K562 (cell line): ENCODE results near the gene CBLL1. TPM values are rescaled to one million over a fixed set of nuclear protein-coding genes. Genes with fewer than 3 reads are reported as not detected.

Experiments
- ATAC-seq: fragments of 200-7000 bp; cut with Tn5 transposase; 3 replicates; pipeline ENCODE4 v1.9.1; 2020; ENCODE audit warnings: moderate library complexity
- BruUV-seq: library from RNA; stranded (reverse); fragments of 400-500 nt; replicated peaks from 2 replicates; lab custom pipeline; 2021; lab: Mats Ljungman, UMichigan
- CTCF ChIA-PET: fragments of 300-600 bp; formaldehyde crosslinking; extraction: SDS; loops from one replicate; lab custom pipeline; 2021; ENCODE audit warnings: low intra/inter-chr PET ratio; lab: Yijun Ruan, JAX
- POLR2A ChIA-PET: fragments of 300-600, 350-650 bp; sonication (Branson Sonifier 250); formaldehyde crosslinking; extraction: SDS; loops from one replicate; lab custom pipeline; 2021; ENCODE audit warnings: antibody characterized with exemption, inconsistent platforms; lab: Yijun Ruan, JAX
- DNase-seq, 4 experiments: peaks; one replicate each; pipeline versions ENCODE4 v3.0.0 to v3.0.0-alpha.2; 2011 to 2018; ENCODE audit warnings: low spot score in 3 of 4, mixed read lengths in 3 of 4; ENCODE audit errors: extremely low read depth in 1 of 4
- FAIRE-seq: peaks from 2 replicates; lab custom pipeline; 2011; peaks lifted over from hg19 to GRCh38; lab: Jason Lieb, UNC
- H2AFZ ChIP-seq: 2 replicates; pipeline ENCODE4 v1.6.0; 2011; ENCODE audit warnings: low read depth, low read length, control low read depth, inconsistent platforms
- H3K27ac ChIP-seq: fragments of 200-600 bp; 3 replicates; pipeline ENCODE4 v1.8.0; 2011; ENCODE audit warnings: low read depth, mild to moderate bottlenecking, control low read depth, inconsistent platforms, low read length, moderate library complexity, mixed read lengths; ENCODE audit errors: extremely low read depth
- H3K27me3 ChIP-seq, 2 experiments: fragments of 300-600 bp in 1 of 2; 2 replicates in 1 of 2; 3 replicates in 1 of 2; pipeline versions ENCODE4 v1.6.0 to v1.8.0; 2011; ENCODE audit warnings: inconsistent platforms in 2 of 2, low read length in 2 of 2, mild to moderate bottlenecking in 1 of 2, mixed read lengths in 1 of 2, moderate library complexity in 1 of 2; ENCODE audit not compliant: control insufficient read depth in 2 of 2, insufficient read depth in 2 of 2
- H3K36me3 ChIP-seq: fragments of 300-600 bp; 3 replicates; pipeline ENCODE4 v1.8.0; 2011; ENCODE audit warnings: mild to moderate bottlenecking, low read length, inconsistent platforms; ENCODE audit not compliant: control insufficient read depth, insufficient read depth
- H3K4me1 ChIP-seq, 2 experiments: fragments of 200-600 bp in 1 of 2; replicated peaks in 1 of 2; 2 replicates in 1 of 2; 3 replicates in 1 of 2; pipeline versions ENCODE4 v1.5.1 to v1.8.0; 2011; ENCODE audit warnings: inconsistent platforms in 2 of 2, low read length in 2 of 2, mild to moderate bottlenecking in 1 of 2, mixed read lengths in 1 of 2, moderate library complexity in 1 of 2; ENCODE audit not compliant: control insufficient read depth in 2 of 2, insufficient read depth in 2 of 2
- H3K4me2 ChIP-seq: 2 replicates; pipeline ENCODE4 v1.6.1; 2011; ENCODE audit warnings: low read length, control low read depth, inconsistent platforms, mixed read lengths; ENCODE audit not compliant: insufficient read depth
- H3K4me3 ChIP-seq: fragments of 200-600 bp; sonication (generic), shearing (Covaris generic); 2 replicates; pipeline ENCODE4 v1.5.1; 2016; ENCODE audit warnings: control low read depth, inconsistent platforms
- H3K79me2 ChIP-seq: fragments of 200-600 bp; 3 replicates; pipeline ENCODE4 v1.8.0; 2011; ENCODE audit warnings: low read length, inconsistent platforms; ENCODE audit not compliant: control insufficient read depth, insufficient read depth
- H3K9ac ChIP-seq, 2 experiments: 2 replicates each; pipeline versions ENCODE4 v1.6.0 to v1.6.1; 2011; ENCODE audit warnings: low read depth in 2 of 2, low read length in 2 of 2, control low read depth in 1 of 2, inconsistent platforms in 1 of 2, mild to moderate bottlenecking in 1 of 2, mixed read lengths in 1 of 2; ENCODE audit not compliant: insufficient read depth in 1 of 2
- H3K9me1 ChIP-seq: one replicate; pipeline ENCODE4 v1.6.0; 2011; ENCODE audit warnings: inconsistent platforms, mild to moderate bottlenecking, low read length, moderate library complexity; ENCODE audit not compliant: control insufficient read depth, insufficient read depth
- H3K9me3 ChIP-seq: replicated peaks from 2 replicates; pipeline ENCODE4 v1.5.1; 2011; ENCODE audit warnings: low read depth, low read length, inconsistent platforms; ENCODE audit not compliant: control insufficient read depth, insufficient read depth
- H4K20me1 ChIP-seq: replicated peaks from 2 replicates; pipeline ENCODE4 v1.6.1; 2011; ENCODE audit warnings: low read length, inconsistent platforms, mixed read lengths; ENCODE audit not compliant: control insufficient read depth, insufficient read depth
- NR0B1 ChIP-seq: fragments of 450-650 bp; IDR thresholded peaks from one replicate; pipeline ENCODE4 v1.6.1; 2018; ENCODE audit warnings: mild to moderate bottlenecking, moderate library complexity; ENCODE audit not compliant: partially characterized antibody
- PREB ChIP-seq: sonication (generic); formaldehyde crosslinking; IDR thresholded peaks from 2 replicates; pipeline ENCODE4 v1.8.1; 2023; ENCODE audit warnings: mild to moderate bottlenecking, missing genetic modification reagents
- TAF9B ChIP-seq: fragments of 450-650 bp; IDR thresholded peaks from 2 replicates; pipeline ENCODE4 v1.6.1; 2018; ENCODE audit warnings: mild to moderate bottlenecking; ENCODE audit not compliant: partially characterized antibody
- ZNF766 ChIP-seq: fragments of 200-800 bp; sonication (Bioruptor generic); conservative IDR thresholded peaks from 2 replicates; pipeline ENCODE4 v1.6.1; 2016; ENCODE audit warnings: missing genetic modification characterization, missing compliant biosample characterization
- ZNF785 ChIP-seq: fragments of 250-450 bp; sonication (Bioruptor Pico); IDR thresholded peaks from 2 replicates; pipeline ENCODE4 v1.4.0; 2020; ENCODE audit warnings: mild to moderate bottlenecking
- WGBS: fragments of 100-300 bp; shearing (Covaris generic); methylation state at CpG from one replicate; pipeline ENCODE4 v1.1.6; 2016; ENCODE audit warnings: low coverage, mixed read lengths; ENCODE audit not compliant: insufficient coverage; ENCODE audit errors: missing lambda C conversion rate; 5-methylcytosine and 5-hydroxymethylcytosine counted together
- in situ Hi-C: fragments of 300-500 bp; cut with MboI; formaldehyde crosslinking; loops from 4 replicates; pipeline ENCODE4 v1.15.0; 2018; ENCODE audit warnings: inconsistent platforms, mixed read lengths
- intact Hi-C: fragments of 100-400 bp; cut with micrococcal nuclease; formaldehyde crosslinking; loops from 2 replicates; pipeline ENCODE4 v1.14.2; 2022
- polyA plus RNA-seq, 8 experiments: library from polyadenylated mRNA; depleted of rRNA in 4 of 8; stranded (reverse) in 5 of 8; unstranded in 3 of 8; fragments of >200 nt; fragmentation: Nextera tagmentation in 2 of 8; fragmentation: Illumina TruSeq in 1 of 8; extraction: Ambion mirVana in 2 of 8; extraction: Trizol in 1 of 8; gene quantifications; 2 replicates each; pipeline versions ENCODE4 v1.2.1 to v1.2.3, GENCODE V29; 2011 to 2014; ENCODE audit warnings: inconsistent platforms in 1 of 8, missing spikeins in 1 of 8
- total RNA-seq, 7 experiments: library from RNA; depleted of rRNA in 6 of 7; stranded (reverse); fragments of >200 nt in 6 of 7; fragmentation: Illumina TruSeq in 2 of 7; extraction: Trizol in 2 of 7; gene quantifications; 2 replicates each; pipeline versions ENCODE4 v1.2.1 to v1.2.3, GENCODE V29; 2011 to 2021; ENCODE audit warnings: low replicate concordance in 1 of 7
- TF ChIP-seq, protein P1 (sequence below), 3 experiments: fragments of 200-800 bp in 1 of 3; sonication (Bioruptor generic) in 1 of 3; sonication (generic) in 1 of 3; formaldehyde crosslinking in 1 of 3; IDR thresholded peaks; 2 replicates each; pipeline versions ENCODE4 v1.6.1 to v1.8.0; 2016 to 2022; ENCODE audit warnings: mild to moderate bottlenecking in 2 of 3, missing compliant biosample characterization in 2 of 3, missing genetic modification characterization in 2 of 3, missing genetic modification reagents in 1 of 3
- TF ChIP-seq, protein P2 (sequence below): fragments of 450-650 bp; IDR thresholded peaks from 2 replicates; pipeline ENCODE4 v1.6.1; 2016; ENCODE audit warnings: low read depth, mild to moderate bottlenecking, moderate library complexity

The CBLL1 gene
- total and polyA plus RNA-seq, 9 of the 15 experiments (the other 6 are each of a cell fraction or from before 2014, with no cell fraction given), result 14.7 to 67.9 (median 35.4) TPM

DNA sequence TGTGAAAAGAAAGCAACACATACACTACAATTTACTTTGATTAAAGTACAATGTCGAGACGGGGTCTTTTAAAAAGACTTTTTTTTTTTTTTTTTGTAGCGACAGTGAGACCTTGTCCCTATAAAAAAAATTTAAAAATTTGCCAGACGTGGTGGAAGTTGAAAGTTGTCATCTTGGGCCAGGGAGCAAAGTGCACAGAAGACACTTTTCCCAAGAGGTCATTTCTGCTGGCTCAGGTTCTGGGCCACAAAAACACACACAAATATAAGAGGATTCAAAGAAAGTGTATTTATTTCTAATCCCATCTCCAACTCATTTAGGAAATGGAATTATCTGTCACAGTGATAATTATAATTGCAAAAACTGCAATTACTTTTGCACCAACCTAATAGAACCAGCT lies 34.3 kb downstream of the CBLL1 start:
- H2AFZ ChIP-seq, result no peak overlapping the region
- POLR2A ChIA-PET, result interaction anchor here (0.7 to 1.1 kb wide), 2 partner anchors 10 to 12 kb away, joined by 3 read pairs; no protein-coding TSS in a partner anchor

More for the DNA sequence above, 34.3 kb downstream of the CBLL1 start:
- no peaks in the 10 kb centered on the region for H3K9me1 ChIP-seq
- no peaks in the 10 kb centered on the region for H3K9me3 ChIP-seq
- no peaks in the 10 kb centered on the region for H3K4me1 ChIP-seq
- H3K36me3 ChIP-seq, result no peaks in the 10 kb centered on the region
- H3K4me2 ChIP-seq, result no peak overlapping the region
- BruUV-seq, result no TSS peak
- no peak for ATAC-seq
- no peak for FAIRE-seq
- H3K4me3 ChIP-seq, result no peak overlapping the region
- 9% methylated on average over 4 of the region's 4 CpGs for WGBS
- no peak overlapping the region for H3K9ac ChIP-seq
- no peaks in the 10 kb centered on the region for H4K20me1 ChIP-seq
- CTCF ChIA-PET, result no interaction called here
- in situ Hi-C loops (no loop called here), intact Hi-C loops (loop anchor here (5.0 kb wide), 1 partner anchor 94 kb away; no protein-coding TSS in a partner anchor)
- no peaks in the 10 kb centered on the region for H3K79me2 ChIP-seq
- no peak overlapping the region for H3K27ac ChIP-seq
- TF ChIP-seq, protein P1, sequence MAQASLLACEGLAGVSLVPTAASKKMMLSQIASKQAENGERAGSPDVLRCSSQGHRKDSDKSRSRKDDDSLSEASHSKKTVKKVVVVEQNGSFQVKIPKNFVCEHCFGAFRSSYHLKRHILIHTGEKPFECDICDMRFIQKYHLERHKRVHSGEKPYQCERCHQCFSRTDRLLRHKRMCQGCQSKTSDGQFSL (CRISPR knock-in tag; IDR thresholded peaks at IDR 0.05), result no peak
- TF ChIP-seq, protein P1 (tag; IDR thresholded peaks at IDR 0.05), result no peak
- no peak for TF ChIP-seq TAF9B
- TF ChIP-seq ZNF785, result no peak
- TF ChIP-seq NR0B1, result no peak
- no peak for TF ChIP-seq PREB
- TF ChIP-seq ZNF766 (CRISPR knock-in tag), result no peak
- TF ChIP-seq, protein P2, sequence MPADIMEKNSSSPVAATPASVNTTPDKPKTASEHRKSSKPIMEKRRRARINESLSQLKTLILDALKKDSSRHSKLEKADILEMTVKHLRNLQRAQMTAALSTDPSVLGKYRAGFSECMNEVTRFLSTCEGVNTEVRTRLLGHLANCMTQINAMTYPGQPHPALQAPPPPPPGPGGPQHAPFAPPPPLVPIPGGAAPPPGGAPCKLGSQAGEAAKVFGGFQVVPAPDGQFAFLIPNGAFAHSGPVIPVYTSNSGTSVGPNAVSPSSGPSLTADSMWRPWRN, result no peak
- DNase-seq, result no peak
- H3K27me3 ChIP-seq, result peaks cover 27 to 29% of the 10 kb centered on the region in 2 experiments; a peak in 4 of 5 replicates
